Esophagus muscularis mucosa (tissue), 4 donors: ENCODE results near the gene CINP. TPM values are rescaled to one million over a fixed set of nuclear protein-coding genes. Genes with fewer than 3 reads are reported as not detected.

Source experiments
- DNase-seq: peaks from one replicate; pipeline ENCODE4 v3.0.0-alpha.2; 2017; ENCODE audit errors: extremely low spot score
- H3K27ac ChIP-seq, 4 donors: fragments of 200-600 bp; sonication (generic); replicated peaks in 1 of 4; 1 replicate in 3 of 4; 2 replicates in 1 of 4; pipeline ENCODE4 v1.5.1; 2016 to 2019; ENCODE audit warnings: mild to moderate bottlenecking in 1 of 4
- H3K27me3 ChIP-seq, 4 donors: fragments of 200-600 bp; sonication (generic); one replicate each; pipeline versions ENCODE4 v1.5.1 to v1.6.0; 2016 to 2019
- H3K36me3 ChIP-seq, 4 donors: fragments of 200-600 bp; sonication (generic); one replicate each; pipeline ENCODE4 v1.5.1; 2016 to 2019
- H3K4me1 ChIP-seq, 4 donors: fragments of 200-600 bp; sonication (generic); one replicate each; pipeline ENCODE4 v1.5.1; 2016 to 2019
- H3K4me3 ChIP-seq, 4 donors: fragments of 200-600 bp; sonication (generic); 1 replicate in 2 of 4; 2 replicates in 2 of 4; pipeline ENCODE4 v1.5.1; 2016 to 2019; ENCODE audit warnings: mild to moderate bottlenecking in 4 of 4, moderate library complexity in 1 of 4
- H3K9me3 ChIP-seq, 4 donors: fragments of 200-600 bp; sonication (generic); 1 replicate in 3 of 4; 2 replicates in 1 of 4; pipeline ENCODE4 v1.5.1; 2016 to 2019
- CTCF ChIP-seq, 3 experiments: fragments of 200-600 bp in 2 of 3; fragments of 450-650 bp in 1 of 3; sonication (generic) in 2 of 3; IDR thresholded peaks; one replicate each; pipeline ENCODE4 v1.5.1; 2017 to 2019; ENCODE audit warnings: antibody characterized with exemption in 3 of 3, mild to moderate bottlenecking in 2 of 3, moderate library complexity in 1 of 3
- EP300 ChIP-seq: sonication (generic); formaldehyde crosslinking; IDR thresholded peaks from one replicate; pipeline ENCODE4 v1.6.1; 2017; ENCODE audit warnings: antibody characterized with exemption
- POLR2A ChIP-seq: fragments of 450-650 bp; IDR thresholded peaks from one replicate; pipeline ENCODE4 v1.6.1; 2017; ENCODE audit warnings: antibody characterized with exemption, moderate library complexity, mild to moderate bottlenecking, low read depth
- POLR2AphosphoS5 ChIP-seq, 2 donors: sonication (generic); formaldehyde crosslinking; IDR thresholded peaks; one replicate each; pipeline ENCODE4 v1.6.1; 2017; ENCODE audit warnings: antibody characterized with exemption in 2 of 2
- WGBS: methylation state at CpG from one replicate; pipeline ENCODE4 v1.1.5; 2018; 5-methylcytosine and 5-hydroxymethylcytosine counted together
- intact Hi-C: fragments of 100-400 bp; cut with DNase I; formaldehyde crosslinking; loops from one replicate; pipeline ENCODE4 v1.15.1; 2023
- total RNA-seq, 4 donors: library from RNA; depleted of rRNA; stranded (reverse); fragments of >200 nt; gene quantifications; one replicate each; pipeline versions ENCODE4 v1.1.0 to v1.2.1, GENCODE V29; 2016

The CINP gene
- total RNA-seq, 4 donors from 2014 or later, result 21.6 to 27.7 (median 25.4) TPM

GRCh38 chr14:102320033-102320660 lies 42.5 kb downstream of the CINP start:
- no peak for DNase-seq
- TF ChIP-seq EP300 (no peak), POLR2AphosphoS5 (IDR thresholded peaks at IDR 0.05) (peak in 1 of 2 donors; percentile 5)
- Histone ChIP-seq H3K9me3 (no peaks in the 10 kb centered on the region), H3K27me3 (no peaks in the 10 kb centered on the region), H3K4me3 (peak overlapping the region; percentile 67 to 91 (median 82)), H3K27ac (peak overlapping the region; percentile 96 to 98 (median 97)), H3K4me1 (peaks cover 39 to 69% (median 56%) of the 10 kb centered on the region in 4 donors), H3K36me3 (peaks cover 0 to 2% (median 0%) of the 10 kb centered on the region in 4 donors)
- WGBS, result 7% methylated on average over 20 of the region's 30 CpGs
- intact Hi-C loops, result no loop called here

- intact Hi-C loops, result loop anchor here (5.0 to 10.0 kb wide), 2 partner anchors 225 to 357 kb away; partner anchors contain the start of gene DYNC1H1
- Histone ChIP-seq H3K4me3 (peak within 1 kb of the TSS; percentile 67 to 91 (median 82)), H3K4me1 (peaks cover 39 to 75% (median 60%) of the 10 kb centered on the region in 4 donors), H3K9me3 (no peaks in the 10 kb centered on the region), H3K27me3 (no peaks in the 10 kb centered on the region), H3K36me3 (peaks cover 0 to 2% (median 0%) of the 10 kb centered on the region in 4 donors), H3K27ac (peak within 1 kb of the TSS; percentile 96 to 98 (median 97))
- peak; percentile 97 for DNase-seq
- TF ChIP-seq POLR2A, result peak; percentile 9
- no peak for TF ChIP-seq EP300
- TF ChIP-seq CTCF (IDR thresholded peaks at IDR 0.05), result peak in 1 of 3 experiments; percentile 27
- peak; percentile 82 to 94 for TF ChIP-seq POLR2AphosphoS5 (IDR thresholded peaks at IDR 0.05)
- WGBS, result 0% methylated on average over 2 of the region's 71 CpGs
Observed at GRCh38 chr14:102319351-102320032, 43.2 kb downstream of the CINP start, which contains the start of gene ZNF839. ZNF839 (plus strand) TSS chr14:102319746; CDS start chr14:102319766, 20 bp downstream.

GRCh38 chr14:102318781-102319276 lies 43.9 kb downstream of the CINP start:
- Histone ChIP-seq H3K27me3 (no peaks in the 10 kb centered on the region), H3K27ac (peak overlapping the region; percentile 96 to 98 (median 97)), H3K36me3 (peaks cover 0 to 2% (median 0%) of the 10 kb centered on the region in 4 donors), H3K4me1 (peaks cover 41 to 79% (median 64%) of the 10 kb centered on the region in 4 donors), H3K4me3 (peak overlapping the region; percentile 67 to 91 (median 82)), H3K9me3 (no peaks in the 10 kb centered on the region)
- WGBS, result 68% methylated on average over 15 of the region's 15 CpGs
- no peak for TF ChIP-seq POLR2A
- TF ChIP-seq CTCF (IDR thresholded peaks at IDR 0.05), result no peak
- TF ChIP-seq POLR2AphosphoS5 (IDR thresholded peaks at IDR 0.05), result no peak
- TF ChIP-seq EP300, result no peak
- no peak for DNase-seq
- intact Hi-C loops, result loop anchor here (5.0 to 10.0 kb wide), 2 partner anchors 224 to 357 kb away; partner anchors contain the start of gene DYNC1H1

GRCh38 chr14:102317564-102318248 lies 45.0 kb downstream of the CINP start:
- Histone ChIP-seq H3K4me3 (peak overlapping the region; percentile 50 to 62 (median 56)), H3K36me3 (peaks cover 0 to 2% (median 0%) of the 10 kb centered on the region in 4 donors), H3K4me1 (peaks cover 40 to 74% (median 60%) of the 10 kb centered on the region in 4 donors), H3K27ac (peak overlapping the region; percentile 96 to 98 (median 97)), H3K27me3 (no peaks in the 10 kb centered on the region), H3K9me3 (no peaks in the 10 kb centered on the region)
- no peak for DNase-seq
- 59% methylated on average over 12 of the region's 12 CpGs for WGBS
- no peak for TF ChIP-seq POLR2A
- TF ChIP-seq CTCF (IDR thresholded peaks at IDR 0.05), result no peak
- TF ChIP-seq EP300, result no peak
- TF ChIP-seq POLR2AphosphoS5 (IDR thresholded peaks at IDR 0.05), result no peak
- intact Hi-C loops, result loop anchor here (5.0 to 10.0 kb wide), 2 partner anchors 223 to 355 kb away; partner anchors contain the start of gene DYNC1H1
